GM18498 (cell line): Measurements from ENCODE around the gene CHKA.

ENCODE experiments used
- ATAC-seq: cut with Tn5 transposase; IDR thresholded peaks from one replicate; pipeline ENCODE4 v1.9.1; 2021; ENCODE audit warnings: mild to moderate bottlenecking, moderate library complexity; ENCODE audit not compliant: unreplicated experiment

Gene CHKA

GRCh38 chr11:68121067-68121899 is at the start of gene CHKA:
Gene CHKA, minus strand, starts transcription at chr11:68121388. Its CDS starts 211 bp downstream, at chr11:68121177.
- ATAC-seq: peak; percentile 91

- no peak for ATAC-seq
Observed at GRCh38 chr11:68169442-68169841, 48.3 kb upstream of the CHKA start.

GRCh38 chr11:68168694-68169093 is 47.5 kb upstream of the CHKA start:
- ATAC-seq: no peak

GRCh38 chr11:68167474-68167873 is 46.3 kb upstream of the CHKA start:
- no peak for ATAC-seq

DNA sequence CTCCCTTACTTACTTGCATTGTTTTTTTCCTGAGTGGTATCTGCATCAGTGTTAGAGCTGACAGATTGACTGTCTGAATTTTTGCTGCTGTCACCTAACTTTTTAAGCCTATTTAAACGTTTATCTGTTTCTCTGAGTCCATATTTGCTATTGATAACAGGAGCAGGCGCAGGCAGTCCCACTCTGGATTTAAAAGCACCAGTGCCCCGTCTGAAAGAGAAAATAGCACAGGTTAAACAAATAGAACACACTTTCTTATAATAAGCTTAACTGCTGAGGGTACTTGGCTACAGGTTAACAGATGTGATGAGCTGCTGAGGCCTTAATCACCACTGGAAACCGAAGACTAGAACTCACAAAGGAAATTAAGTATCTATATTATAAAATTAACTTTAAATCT is 45.8 kb upstream of the CHKA start:
- ATAC-seq: no peak

DNA sequence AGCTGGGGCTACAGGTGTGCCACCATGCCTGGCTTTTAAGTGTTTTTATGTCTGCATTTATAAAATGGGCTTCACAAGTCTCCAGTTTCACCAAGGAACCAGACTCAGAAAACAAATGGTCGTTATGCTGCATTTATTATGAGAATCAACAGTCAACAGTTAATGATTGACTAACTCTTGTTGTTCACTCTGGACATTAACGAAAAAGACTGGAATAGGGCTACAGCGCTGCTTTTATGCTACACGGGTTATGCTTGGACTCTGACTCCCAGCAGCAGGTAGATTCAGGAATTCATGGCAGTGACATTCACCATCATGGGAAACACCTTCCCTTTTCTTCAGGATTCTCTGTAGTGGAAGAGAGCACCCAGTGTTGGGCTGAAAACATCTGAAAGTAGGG is 44.4 kb upstream of the CHKA start:
- ATAC-seq: no peak

DNA sequence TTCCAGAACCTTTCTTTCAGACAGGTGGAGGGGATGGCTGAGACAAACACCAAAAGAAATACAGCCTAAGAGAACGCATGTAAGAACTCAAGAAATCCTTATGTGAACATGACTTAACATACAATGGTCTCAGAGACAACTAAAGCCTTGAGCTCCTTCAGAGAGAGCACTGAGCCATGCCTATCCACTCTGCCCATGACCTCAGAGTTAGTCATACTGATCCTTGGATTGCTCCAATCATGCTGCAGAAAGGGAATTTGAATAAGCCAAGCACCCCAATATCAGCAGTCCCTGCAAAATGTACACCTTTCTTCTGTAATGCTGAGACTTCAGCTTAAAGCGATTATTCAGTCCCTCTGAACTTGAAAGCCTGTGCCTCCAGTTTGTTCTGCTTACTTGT is 43.2 kb upstream of the CHKA start:
- no peak for ATAC-seq

- no peak for ATAC-seq
Observed at GRCh38 chr11:68163691-68164090, 42.5 kb upstream of the CHKA start.

DNA sequence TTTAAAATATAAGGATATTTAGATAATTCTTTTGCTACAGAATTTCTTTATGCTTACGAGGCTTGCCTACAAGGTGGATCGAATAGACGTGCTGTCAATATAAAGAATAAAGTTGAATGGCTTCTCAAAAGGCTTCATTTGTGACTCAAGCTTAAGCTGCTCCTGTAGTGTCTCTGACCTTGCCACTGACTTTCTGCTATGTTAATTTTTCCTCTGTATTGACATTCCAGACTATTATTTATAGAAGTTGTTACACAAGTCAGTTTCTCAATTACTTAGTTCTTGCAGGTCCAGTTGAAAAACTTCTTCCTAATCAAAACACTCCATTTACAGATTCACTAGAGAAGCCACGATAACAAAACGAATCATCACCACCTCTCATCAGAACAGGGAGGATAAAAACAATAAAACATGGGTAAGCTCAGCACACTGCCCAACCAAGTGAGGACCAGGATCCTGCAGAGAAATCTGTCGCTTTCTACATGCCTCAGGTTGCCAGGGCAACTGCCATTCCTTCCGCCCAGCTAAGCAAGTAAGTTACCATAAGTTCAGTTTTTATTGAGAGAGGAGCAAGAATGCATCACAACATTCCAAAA is 39.0 kb upstream of the CHKA start:
- ATAC-seq: no peak

GRCh38 chr11:68159665-68160064 is 38.5 kb upstream of the CHKA start:
- ATAC-seq: no peak

DNA sequence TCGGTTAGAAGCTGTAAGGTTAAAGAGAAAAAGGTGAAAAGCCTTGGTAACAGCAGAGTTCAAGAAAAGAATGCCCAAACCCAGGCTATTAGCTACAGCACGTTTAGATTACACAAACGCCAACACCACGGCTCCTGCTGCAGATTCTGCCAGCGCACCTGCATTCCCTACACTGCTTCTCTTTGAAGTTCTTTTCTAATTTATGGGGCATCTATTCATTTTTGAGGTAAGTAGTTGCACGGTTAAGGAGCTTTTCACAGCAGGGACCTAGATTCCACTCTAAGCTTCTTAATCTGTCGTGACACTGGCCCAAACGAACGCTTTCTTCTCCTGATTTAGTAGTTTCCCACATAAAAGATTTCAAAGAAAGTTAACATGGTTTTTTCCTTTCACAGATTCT is 38.0 kb upstream of the CHKA start:
- ATAC-seq: no peak

- no peak for ATAC-seq
Observed at GRCh38 chr11:68158580-68158979, 37.4 kb upstream of the CHKA start.

DNA sequence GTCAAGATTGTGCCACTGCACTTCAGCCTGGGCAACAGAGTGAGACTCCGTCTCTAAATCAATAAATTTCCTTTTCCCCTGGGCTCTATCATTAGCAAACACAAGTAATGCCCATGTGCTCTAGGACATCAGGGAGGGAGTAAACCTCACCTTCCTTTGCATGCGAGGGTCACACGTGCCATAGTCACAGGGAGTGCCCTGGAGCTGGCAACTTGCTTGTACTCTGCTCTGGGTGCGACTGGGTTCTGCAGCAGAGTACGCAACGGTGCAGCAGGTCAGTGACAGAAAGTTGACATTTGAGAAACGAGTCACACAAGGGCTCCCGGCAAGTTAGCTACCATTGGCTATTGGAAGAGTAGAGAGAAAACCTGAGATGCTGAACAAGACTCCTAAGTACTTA is 32.6 kb upstream of the CHKA start:
- ATAC-seq: no peak

DNA sequence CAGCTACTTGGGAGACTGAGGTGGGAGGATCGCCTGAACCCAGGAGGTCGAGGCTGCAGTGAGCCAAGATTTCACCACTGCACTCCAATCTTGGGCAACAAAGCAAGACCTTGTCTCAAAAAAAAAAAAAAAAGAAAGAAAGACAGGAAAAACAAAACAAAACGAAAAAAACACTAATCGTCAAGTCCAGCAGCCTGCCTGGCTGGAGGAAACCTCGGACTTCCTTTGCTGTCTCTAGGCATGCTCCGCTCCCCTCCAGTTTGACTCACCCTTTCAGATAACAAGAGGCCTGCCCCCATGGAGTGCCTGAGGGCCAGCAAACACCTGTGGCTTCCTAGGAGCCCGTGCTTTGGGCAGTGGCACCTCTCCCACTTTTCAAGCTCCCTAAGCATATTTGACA is 28.8 kb upstream of the CHKA start:
- no peak for ATAC-seq

DNA sequence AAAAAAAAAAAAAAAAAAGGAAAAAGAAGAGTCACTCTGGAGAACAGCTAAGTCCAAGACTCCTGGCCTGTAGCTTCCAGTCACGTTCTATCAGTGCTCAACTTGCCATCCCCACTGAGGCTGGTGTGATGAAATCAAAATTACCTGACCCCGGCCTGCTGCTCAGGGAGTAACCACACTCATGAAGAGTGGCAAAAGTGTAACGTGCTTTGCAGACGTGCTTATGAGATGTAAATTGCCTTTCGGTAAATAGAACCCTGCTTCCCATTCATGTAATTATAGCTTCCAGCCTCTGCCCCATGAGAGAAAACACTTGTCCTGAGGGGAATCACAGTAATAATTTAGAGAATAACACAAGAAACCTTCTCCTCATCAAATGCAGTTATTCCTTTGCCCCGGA is 28.2 kb upstream of the CHKA start:
- ATAC-seq: no peak

- no peak for ATAC-seq
Observed at GRCh38 chr11:68148879-68149278, 27.7 kb upstream of the CHKA start.

DNA sequence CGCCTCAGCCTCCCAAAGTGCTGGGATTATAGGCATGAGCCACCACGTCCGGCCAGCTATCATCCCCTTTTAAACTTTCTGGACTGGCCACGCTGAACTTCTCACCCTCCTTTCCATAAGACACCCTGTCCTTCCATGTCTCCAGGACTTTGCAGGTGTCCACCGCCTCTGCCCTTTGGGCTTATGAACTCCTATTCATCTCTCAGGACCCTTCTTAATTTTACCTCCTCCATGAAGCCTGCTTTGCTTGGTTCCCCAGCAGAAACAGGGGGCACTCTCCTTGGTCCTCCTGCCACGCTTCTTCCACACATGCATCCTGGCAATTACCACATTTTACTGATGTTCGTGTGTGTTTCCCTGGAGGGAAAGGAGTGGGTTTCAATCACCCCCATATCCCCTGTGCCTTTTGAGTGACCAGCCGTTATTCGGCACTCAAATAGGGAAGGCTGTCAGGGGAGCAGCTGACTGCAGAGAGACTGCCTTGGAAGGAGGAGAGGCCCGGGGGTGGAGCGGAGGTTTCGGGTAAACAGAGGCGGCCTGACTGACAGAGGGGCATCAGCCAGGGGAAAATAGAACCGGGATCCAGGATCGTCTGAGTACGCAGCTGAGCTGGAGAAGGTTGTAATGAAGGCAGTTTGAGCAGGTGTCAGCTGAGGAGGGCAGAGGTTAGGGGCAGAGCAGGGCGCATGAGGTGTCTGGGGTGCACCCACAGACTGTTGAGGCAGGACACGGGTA is 27.1 kb upstream of the CHKA start:
- ATAC-seq: no peak

GRCh38 chr11:68146704-68147474 is 25.7 kb upstream of the CHKA start:
- ATAC-seq: no peak

- ATAC-seq: no peak
Observed at GRCh38 chr11:68146010-68146540, 24.9 kb upstream of the CHKA start.

GRCh38 chr11:68145120-68145866 is 24.1 kb upstream of the CHKA start:
- no peak for ATAC-seq
